ENCODE measurements around the gene RFNG. TPM values are rescaled to one million over a fixed set of nuclear protein-coding genes. Genes with fewer than 3 reads are reported as not detected.

The RFNG gene
- polyA plus RNA-seq, 2 of the 4 experiments (the other 2 are of a cell fraction), result 8.4 to 25.7 TPM

DNA sequence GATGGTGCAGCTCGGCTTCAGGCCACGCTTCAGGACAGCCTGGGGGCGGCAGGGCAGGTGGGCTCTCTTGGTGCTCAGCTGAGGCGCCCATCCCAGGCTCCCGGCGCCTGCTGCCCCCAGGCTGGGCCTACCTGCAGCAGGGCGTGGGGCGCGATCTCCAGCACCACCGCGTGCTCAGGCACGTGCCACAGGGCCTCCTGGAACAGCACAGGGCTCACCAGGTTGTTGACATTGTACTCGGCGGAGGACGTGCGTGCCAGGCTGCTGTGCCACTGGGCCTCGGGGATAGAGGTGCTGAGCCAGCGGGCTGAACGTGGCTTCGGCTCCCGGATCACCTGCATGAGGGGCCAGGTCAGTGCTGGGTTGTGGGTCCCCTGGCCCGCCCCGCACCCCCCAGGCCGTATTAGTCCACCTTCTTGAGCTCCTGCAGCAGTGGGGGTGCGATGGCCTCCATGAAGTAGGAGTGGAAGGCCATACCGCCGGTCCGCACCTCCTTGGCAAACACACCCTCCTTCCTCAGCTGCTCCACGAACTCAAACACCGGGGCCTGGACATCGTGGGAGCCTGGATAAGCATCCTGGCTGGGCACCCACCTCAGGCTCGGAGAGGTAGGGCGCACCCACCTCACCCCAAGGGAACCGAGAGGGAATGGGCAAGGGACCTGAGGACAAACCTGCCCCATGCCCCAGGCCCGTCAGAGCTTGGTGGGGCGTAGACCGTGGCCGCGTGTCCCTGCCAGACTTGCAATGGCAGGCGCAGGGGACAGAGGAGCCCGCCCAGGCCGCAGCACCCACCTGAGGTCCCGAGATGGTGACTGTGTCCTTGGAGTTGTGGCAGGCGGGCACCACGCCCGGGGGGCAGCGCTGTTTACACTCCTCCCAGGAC is 37.5 kb upstream of the RFNG start:
- H3K27ac ChIP-seq, result no peak overlapping the region
- ChIA-PET POLR2A (interaction anchor here (2.5 kb wide), 1 partner anchor 9 kb away, joined by 9 read pairs; the partner anchor contains the start of gene FASN), CTCF (interaction anchor here (0.9 to 2.8 kb wide), 7 partner anchors 9 to 61 kb away, joined by 3 to 10 read pairs (median 4); partner anchors contain the start of genes DCXR and FASN)
- no peaks in the 10 kb centered on the region for H3K4me1 ChIP-seq
- no peak overlapping the region for H3K4me2 ChIP-seq
- H3K4me3 ChIP-seq, result no peak overlapping the region
- FAIRE-seq (no peak), ATAC-seq (no peak), DNase-seq (ENCODE audit: low read depth in 1 of 2, low spot score in 1 of 2) (no peak)
- H3K9me3 ChIP-seq, result no peaks in the 10 kb centered on the region
- TF ChIP-seq SREBF2 (IDR thresholded peaks at IDR 0.05), result no peak
- 95% methylated on average over 34 of the region's 47 CpGs for WGBS (ENCODE audit: missing lambda C conversion rate)

DNA sequence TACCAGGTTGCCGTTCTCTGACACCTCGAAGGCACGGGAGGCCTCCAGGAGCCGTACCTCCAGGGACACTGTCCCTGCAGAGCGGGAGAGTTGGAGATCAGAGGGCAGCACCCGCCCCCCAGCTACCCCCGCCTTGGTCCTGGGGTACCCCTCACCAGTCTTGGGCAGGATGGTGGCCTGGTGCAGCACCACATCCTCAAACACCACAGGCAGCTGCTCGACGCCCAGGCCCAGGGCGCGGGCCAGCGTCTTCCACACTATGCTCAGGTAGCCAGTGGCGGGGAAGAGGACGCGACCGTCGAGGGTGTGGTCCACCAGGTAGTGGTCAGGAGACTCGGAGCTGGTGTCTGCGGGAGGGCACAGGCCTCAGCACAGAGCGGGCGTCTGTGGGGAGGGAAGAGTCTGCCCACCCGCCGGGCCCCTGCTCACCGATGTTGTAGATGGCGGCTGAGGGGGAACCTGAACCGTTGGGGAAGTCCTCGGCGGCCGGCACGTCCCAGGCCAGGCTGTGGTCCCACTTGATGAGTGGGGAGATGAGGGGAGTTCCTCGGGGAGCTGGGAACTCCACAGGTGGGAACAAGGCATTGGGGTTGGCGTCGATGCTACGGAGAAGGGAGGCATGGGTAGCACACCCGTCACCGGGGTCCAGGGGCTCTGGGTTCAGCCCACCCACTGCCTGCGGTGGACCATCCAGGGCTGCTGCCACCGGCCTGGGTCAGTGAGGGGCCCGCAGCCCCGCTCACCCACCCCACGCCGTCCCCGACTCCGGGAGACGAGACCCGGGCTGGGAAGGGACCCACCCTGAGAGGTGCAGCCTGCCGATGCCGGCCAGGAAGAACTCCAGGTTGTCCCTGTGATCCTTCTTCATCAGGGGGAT is 36.6 kb upstream of the RFNG start:
- H3K4me3 ChIP-seq, result no peak overlapping the region
- no peak overlapping the region for H3K4me2 ChIP-seq
- TF ChIP-seq JUN (IDR thresholded peaks at IDR 0.05) (0 out of 5 replicates have a peak, but pooled peaks of 1 of the 2 experiments have one; percentile 8), ZC3H11A (IDR thresholded peaks at IDR 0.05) (no peak), CHD4 (IDR thresholded peaks at IDR 0.05; ENCODE audit: borderline replicate concordance) (no peak), MAFK (IDR thresholded peaks at IDR 0.05; ENCODE audit: partially characterized antibody) (no peak), HOXA7 (CRISPR knock-in tag; IDR thresholded peaks at IDR 0.05) (no peak), BHLHE40 (IDR thresholded peaks at IDR 0.05; ENCODE audit: low read depth, low read length) (no peak), RFX5 (IDR thresholded peaks at IDR 0.05) (no peak)
- DNase-seq (ENCODE audit: low read depth in 1 of 2, low spot score in 1 of 2) (no peak), ATAC-seq (no peak), FAIRE-seq (no peak)
- no peaks in the 10 kb centered on the region for H3K4me1 ChIP-seq
- 96% methylated on average over 48 of the region's 48 CpGs for WGBS (ENCODE audit: missing lambda C conversion rate)
- CTCF ChIA-PET, result interaction anchor here (1.3 to 2.8 kb wide), 3 partner anchors 10 to 58 kb away, joined by 3 to 11 read pairs (median 10); partner anchors contain the start of genes FASN and RAC3
- H3K9me3 ChIP-seq, result no peaks in the 10 kb centered on the region
- H3K27ac ChIP-seq, result no peak overlapping the region
- POLR2A ChIA-PET, result interaction anchor here (2.5 kb wide), 1 partner anchor 10 kb away, joined by 9 read pairs; the partner anchor contains the start of gene FASN

DNA sequence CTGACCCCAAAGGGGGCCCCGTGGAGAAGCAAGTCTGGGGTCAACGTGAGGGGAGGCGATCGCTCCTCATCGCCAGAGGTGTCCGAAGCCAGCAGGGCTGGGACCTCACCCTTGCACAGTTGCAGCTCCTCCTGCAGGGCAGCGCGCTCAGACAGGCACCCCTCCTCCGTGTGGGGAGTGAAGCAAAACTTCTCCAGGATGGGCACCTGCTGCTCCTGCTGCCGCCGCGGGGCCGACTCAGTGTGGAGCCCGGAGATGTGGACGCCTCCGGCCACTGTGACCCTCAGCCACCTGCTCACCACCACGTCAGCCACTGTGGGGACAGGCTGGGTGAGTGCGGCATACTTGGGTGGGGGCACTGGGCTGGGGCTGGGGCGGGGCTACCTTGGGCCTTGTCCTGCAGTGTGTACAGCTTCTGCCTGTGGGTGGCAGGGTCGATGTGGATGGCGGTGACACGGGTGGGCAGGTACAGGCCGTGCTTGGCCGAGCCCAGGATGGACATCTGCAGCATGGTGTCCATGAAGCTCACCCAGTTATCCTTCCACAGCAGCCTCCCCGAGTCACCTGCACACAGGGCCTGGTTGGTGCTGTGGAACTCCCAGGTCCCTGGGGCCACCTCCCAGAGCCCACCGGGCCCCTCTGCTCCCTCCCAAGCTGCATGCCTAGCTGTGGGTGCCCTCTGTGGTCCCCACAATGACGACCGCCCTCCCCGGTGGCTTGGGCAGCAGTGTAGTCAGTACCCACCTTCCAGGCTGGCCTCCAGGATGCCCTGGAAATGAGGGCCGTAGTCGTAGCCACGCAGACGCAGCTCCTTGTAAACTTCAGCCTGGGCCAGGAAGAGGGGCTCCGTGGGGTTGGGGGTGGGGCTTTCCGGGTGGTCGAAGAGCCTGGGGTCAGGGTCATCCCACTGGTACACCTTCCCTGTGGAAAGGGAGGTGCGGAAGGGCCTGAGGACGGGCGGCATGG is 35.6 kb upstream of the RFNG start:
- TF ChIP-seq BHLHE40 (IDR thresholded peaks at IDR 0.05; ENCODE audit: low read depth, low read length) (no peak), CEBPB (IDR thresholded peaks at IDR 0.05) (no peak), FOXS1 (CRISPR knock-in tag; IDR thresholded peaks at IDR 0.05) (no peak), EHMT2 (IDR thresholded peaks at IDR 0.05; ENCODE audit: low read depth) (no peak), HOXA7 (CRISPR knock-in tag; IDR thresholded peaks at IDR 0.05) (no peak), KDM5A (IDR thresholded peaks at IDR 0.05) (no peak), NPAS2 (CRISPR knock-in tag; IDR thresholded peaks at IDR 0.05; ENCODE audit: borderline replicate concordance) (no peak), JUN (IDR thresholded peaks at IDR 0.05) (no peak), POLR2AphosphoS2 (conservative IDR thresholded peaks at IDR 0.05; ENCODE audit: low read length) (no peak)
- TF ChIP-seq, protein P1, sequence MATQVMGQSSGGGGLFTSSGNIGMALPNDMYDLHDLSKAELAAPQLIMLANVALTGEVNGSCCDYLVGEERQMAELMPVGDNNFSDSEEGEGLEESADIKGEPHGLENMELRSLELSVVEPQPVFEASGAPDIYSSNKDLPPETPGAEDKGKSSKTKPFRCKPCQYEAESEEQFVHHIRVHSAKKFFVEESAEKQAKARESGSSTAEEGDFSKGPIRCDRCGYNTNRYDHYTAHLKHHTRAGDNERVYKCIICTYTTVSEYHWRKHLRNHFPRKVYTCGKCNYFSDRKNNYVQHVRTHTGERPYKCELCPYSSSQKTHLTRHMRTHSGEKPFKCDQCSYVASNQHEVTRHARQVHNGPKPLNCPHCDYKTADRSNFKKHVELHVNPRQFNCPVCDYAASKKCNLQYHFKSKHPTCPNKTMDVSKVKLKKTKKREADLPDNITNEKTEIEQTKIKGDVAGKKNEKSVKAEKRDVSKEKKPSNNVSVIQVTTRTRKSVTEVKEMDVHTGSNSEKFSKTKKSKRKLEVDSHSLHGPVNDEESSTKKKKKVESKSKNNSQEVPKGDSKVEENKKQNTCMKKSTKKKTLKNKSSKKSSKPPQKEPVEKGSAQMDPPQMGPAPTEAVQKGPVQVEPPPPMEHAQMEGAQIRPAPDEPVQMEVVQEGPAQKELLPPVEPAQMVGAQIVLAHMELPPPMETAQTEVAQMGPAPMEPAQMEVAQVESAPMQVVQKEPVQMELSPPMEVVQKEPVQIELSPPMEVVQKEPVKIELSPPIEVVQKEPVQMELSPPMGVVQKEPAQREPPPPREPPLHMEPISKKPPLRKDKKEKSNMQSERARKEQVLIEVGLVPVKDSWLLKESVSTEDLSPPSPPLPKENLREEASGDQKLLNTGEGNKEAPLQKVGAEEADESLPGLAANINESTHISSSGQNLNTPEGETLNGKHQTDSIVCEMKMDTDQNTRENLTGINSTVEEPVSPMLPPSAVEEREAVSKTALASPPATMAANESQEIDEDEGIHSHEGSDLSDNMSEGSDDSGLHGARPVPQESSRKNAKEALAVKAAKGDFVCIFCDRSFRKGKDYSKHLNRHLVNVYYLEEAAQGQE (IDR thresholded peaks at IDR 0.05), result no peak
- WGBS (ENCODE audit: missing lambda C conversion rate), result 89% methylated on average over 37 of the region's 39 CpGs
- DNase-seq (ENCODE audit: low read depth in 1 of 2, low spot score in 1 of 2) (no peak), FAIRE-seq (no peak), ATAC-seq (peak in 1 of 2 experiments; percentile 4; a peak in 2 of 6 replicates)
- ChIA-PET POLR2A (interaction anchor here (1.5 to 2.5 kb wide), 2 partner anchors 10 to 11 kb away, joined by 3 to 9 read pairs; partner anchors contain the start of gene FASN), CTCF (interaction anchor here (0.6 to 2.8 kb wide), 4 partner anchors 8 to 57 kb away, joined by 4 to 11 read pairs (median 8); partner anchors contain the start of genes FASN and RAC3)
- no peaks in the 10 kb centered on the region for H3K4me1 ChIP-seq
- H3K4me3 ChIP-seq, result no peak overlapping the region
- H3K9me3 ChIP-seq, result no peaks in the 10 kb centered on the region
- no peak overlapping the region for H3K4me2 ChIP-seq
- H3K27ac ChIP-seq, result no peak overlapping the region

All from A549 (cell line).